WTC11 (cell line): ENCODE measurements around the gene IQGAP3. TPM values are rescaled to one million over a fixed set of nuclear protein-coding genes. Genes with fewer than 3 reads are reported as not detected.

Experiments used
- ATAC-seq: fragments of 200-7000 bp; cut with Tn5 transposase; 2 replicates; pipeline ENCODE4 v1.10.0; 2021; ENCODE audit warnings: mild to moderate bottlenecking, moderate library complexity
- CTCF ChIA-PET: fragments of 300-600 bp; sonication (Branson Sonifier 250); formaldehyde crosslinking; loops from one replicate; lab custom pipeline; 2021; ENCODE audit warnings: antibody characterized with exemption; lab: Charles Lee
- POLR2A ChIA-PET: fragments of 350-600 bp; sonication (Branson Sonifier 250); formaldehyde crosslinking; loops from one replicate; lab custom pipeline; 2021; ENCODE audit warnings: antibody characterized with exemption; lab: Charles Lee
- DNase-seq: peaks from one replicate; pipeline ENCODE4 v3.0.0; 2021; ENCODE audit warnings: low spot score
- H3K27ac Mint-ChIP-seq: 2 replicates; pipeline ENCODE4 v1.8.0; 2021; ENCODE audit warnings: mixed read lengths
- H3K27me3 Mint-ChIP-seq: 2 replicates; pipeline ENCODE4 v1.8.0; 2021; ENCODE audit warnings: low read depth, mild to moderate bottlenecking, moderate library complexity, mixed read lengths
- H3K36me3 Mint-ChIP-seq: 2 replicates; pipeline ENCODE4 v1.8.0; 2021; ENCODE audit warnings: mixed read lengths
- H3K4me1 Mint-ChIP-seq: 2 replicates; pipeline ENCODE4 v1.8.0; 2022; ENCODE audit warnings: mixed read lengths
- H3K4me3 Mint-ChIP-seq: 2 replicates; pipeline ENCODE4 v1.8.0; 2021; ENCODE audit warnings: mild to moderate bottlenecking, moderate library complexity, mixed read lengths
- H3K9me3 Mint-ChIP-seq: 2 replicates; pipeline ENCODE4 v1.8.0; 2021; ENCODE audit warnings: mixed read lengths
- CBFB ChIP-seq: sonication (generic); formaldehyde crosslinking; IDR thresholded peaks from 2 replicates; pipeline ENCODE4 v1.8.1; 2022; ENCODE audit warnings: mild to moderate bottlenecking, low read depth, missing genetic modification reagents
- CDX4 ChIP-seq: fragments of 250-450 bp; sonication (Bioruptor Pico); IDR thresholded peaks from 2 replicates; pipeline ENCODE4 v1.9.0; 2021; ENCODE audit warnings: moderate library complexity, mild to moderate bottlenecking, inconsistent platforms, borderline replicate concordance
- CREM ChIP-seq: sonication (generic); formaldehyde crosslinking; IDR thresholded peaks from 2 replicates; pipeline ENCODE4 v1.8.1; 2022; ENCODE audit warnings: mild to moderate bottlenecking, missing genetic modification reagents, moderate library complexity
- CTCF ChIP-seq: fragments of 200-600 bp; IDR thresholded peaks from 2 replicates; pipeline ENCODE4 v1.8.0; 2022; ENCODE audit warnings: antibody characterized with exemption
- ERG ChIP-seq: fragments of 250-450 bp; sonication (Bioruptor Pico); IDR thresholded peaks from 2 replicates; pipeline ENCODE4 v1.8.0; 2021; ENCODE audit warnings: mild to moderate bottlenecking
- FOXP4 ChIP-seq: sonication (generic); formaldehyde crosslinking; IDR thresholded peaks from 2 replicates; pipeline ENCODE4 v1.8.0; 2022; ENCODE audit warnings: mild to moderate bottlenecking, missing genetic modification reagents
- IRF1 ChIP-seq: sonication (generic); formaldehyde crosslinking; IDR thresholded peaks from 2 replicates; pipeline ENCODE4 v1.8.0; 2023; ENCODE audit warnings: missing genetic modification reagents
- JUN ChIP-seq: sonication (generic); formaldehyde crosslinking; IDR thresholded peaks from 2 replicates; pipeline ENCODE4 v1.8.0; 2023; ENCODE audit warnings: mild to moderate bottlenecking, missing genetic modification reagents
- MLX ChIP-seq: sonication (generic); formaldehyde crosslinking; IDR thresholded peaks from 2 replicates; pipeline ENCODE4 v1.8.1; 2023; ENCODE audit warnings: mild to moderate bottlenecking, missing genetic modification reagents, moderate library complexity
- NFYB ChIP-seq: sonication (generic); formaldehyde crosslinking; conservative IDR thresholded peaks from 2 replicates; pipeline ENCODE4 v1.8.0; 2022; ENCODE audit warnings: low read depth, missing genetic modification reagents
- NR3C1 ChIP-seq: sonication (generic); formaldehyde crosslinking; conservative IDR thresholded peaks from 2 replicates; pipeline ENCODE4 v1.8.1; 2023; ENCODE audit warnings: low read depth, mild to moderate bottlenecking, missing genetic modification reagents
- OVOL2 ChIP-seq: fragments of 250-450 bp; sonication (Bioruptor Pico); IDR thresholded peaks from 2 replicates; pipeline ENCODE4 v1.9.0; 2021; ENCODE audit warnings: mild to moderate bottlenecking, borderline replicate concordance
- PRRX2 ChIP-seq: fragments of 250-450 bp; sonication (Bioruptor Pico); IDR thresholded peaks from 2 replicates; pipeline ENCODE4 v1.8.0; 2021; ENCODE audit warnings: mild to moderate bottlenecking
- SP1 ChIP-seq: sonication (generic); formaldehyde crosslinking; conservative IDR thresholded peaks from 2 replicates; pipeline ENCODE4 v1.8.1; 2022; ENCODE audit warnings: missing genetic modification reagents
- USF2 ChIP-seq: sonication (generic); formaldehyde crosslinking; IDR thresholded peaks from 2 replicates; pipeline ENCODE4 v1.8.1; 2023; ENCODE audit warnings: mild to moderate bottlenecking, missing genetic modification reagents, moderate library complexity
- ZNF121 ChIP-seq: sonication (generic); formaldehyde crosslinking; IDR thresholded peaks from 2 replicates; pipeline ENCODE4 v1.8.0; 2023; ENCODE audit warnings: missing genetic modification reagents
- ZNF232 ChIP-seq: sonication (generic); formaldehyde crosslinking; IDR thresholded peaks from 2 replicates; pipeline ENCODE4 v1.8.0; 2022; ENCODE audit warnings: mild to moderate bottlenecking, missing genetic modification reagents
- ZNF281 ChIP-seq: sonication (generic); formaldehyde crosslinking; IDR thresholded peaks from 2 replicates; pipeline ENCODE4 v1.8.0; 2023; ENCODE audit warnings: mild to moderate bottlenecking, missing genetic modification reagents
- ZNF317 ChIP-seq: sonication (generic); formaldehyde crosslinking; IDR thresholded peaks from 2 replicates; pipeline ENCODE4 v1.8.1; 2023; ENCODE audit warnings: low read depth, mild to moderate bottlenecking, moderate library complexity, missing genetic modification reagents, borderline replicate concordance
- ZNF396 ChIP-seq: fragments of 250-450 bp; sonication (Bioruptor Pico); IDR thresholded peaks from 2 replicates; pipeline ENCODE4 v1.8.0; 2021; ENCODE audit warnings: mild to moderate bottlenecking, moderate library complexity, borderline replicate concordance
- ZNF671 ChIP-seq: fragments of 250-450 bp; sonication (Bioruptor Pico); IDR thresholded peaks from 2 replicates; pipeline ENCODE4 v1.8.0; 2021; ENCODE audit warnings: mild to moderate bottlenecking
- total RNA-seq: library from RNA; stranded (reverse); gene quantifications from 3 replicates; pipeline ENCODE4 v1.2.3, GENCODE V29; 2021

IQGAP3 gene
- total RNA-seq, 1 experiment from 2014 or later, result 33.3 TPM

- TF ChIP-seq NFYB (CRISPR knock-in tag) (no peak), ZNF317 (CRISPR knock-in tag) (no peak), CTCF (no peak), USF2 (CRISPR knock-in tag) (no peak)
These were observed 64.0 kb downstream of the IQGAP3 start (continued) for GRCh38 chr1:156508205-156508954.

GRCh38 chr1:156506450-156506849, 65.9 kb downstream of the IQGAP3 start:
- H3K4me3 Mint-ChIP-seq, result no peak overlapping the region
- no peaks in the 10 kb centered on the region for H3K36me3 Mint-ChIP-seq
- ATAC-seq (no peak), DNase-seq (no peak)
- CTCF ChIA-PET, result interaction anchor here (0.6 kb wide), 1 partner anchor 96 kb away, joined by 6 read pairs; no protein-coding TSS in a partner anchor
- POLR2A ChIA-PET, result no interaction called here
- peaks cover 19% of the 10 kb centered on the region for H3K27me3 Mint-ChIP-seq
- H3K9me3 Mint-ChIP-seq, result no peaks in the 10 kb centered on the region
- peaks cover 60% of the 10 kb centered on the region for H3K4me1 Mint-ChIP-seq
- H3K27ac Mint-ChIP-seq, result no peak overlapping the region
- TF ChIP-seq ZNF671 (CRISPR knock-in tag), result no peak
- TF ChIP-seq ZNF281 (CRISPR knock-in tag), result no peak
- TF ChIP-seq ZNF232 (CRISPR knock-in tag), result no peak
- no peak for TF ChIP-seq ERG (CRISPR knock-in tag)
- TF ChIP-seq FOXP4, result no peak
- no peak for TF ChIP-seq OVOL2 (CRISPR knock-in tag)
- no peak for TF ChIP-seq NR3C1 (CRISPR knock-in tag)
- TF ChIP-seq IRF1 (CRISPR knock-in tag), result no peak
- TF ChIP-seq CDX4 (CRISPR knock-in tag), result no peak
- TF ChIP-seq MLX, result no peak
- TF ChIP-seq CREM (CRISPR knock-in tag), result no peak
- no peak for TF ChIP-seq ZNF121 (CRISPR knock-in tag)
- TF ChIP-seq JUN (CRISPR knock-in tag), result no peak
- TF ChIP-seq CBFB (CRISPR knock-in tag), result no peak
- no peak for TF ChIP-seq ZNF396 (CRISPR knock-in tag)
- TF ChIP-seq SP1 (CRISPR knock-in tag), result no peak
- no peak for TF ChIP-seq PRRX2 (CRISPR knock-in tag)
